ENCODE data around the gene PHF21A.
A peak's percentile ranks its signal among the peaks of the same experiment; 100 is the strongest.

PHF21A gene

GRCh38 chr11:45917623-45918330, 203.5 kb downstream of the PHF21A start, which contains the start of gene PEX16:
Gene PEX16 (minus strand): TSS chr11:45917877. CDS start chr11:45917811, 66 bp downstream.
- CTCF ChIA-PET = no interaction called here
- TF ChIP-seq ELF4 (IDR thresholded peaks at IDR 0.05) (peak; percentile 88), L3MBTL2 (conservative IDR thresholded peaks at IDR 0.05) (no peak; the same call in 1 of the 2 replicates)
- POLR2A ChIA-PET = interaction anchor here (0.9 to 1.4 kb wide), 7 partner anchors 9 to 360 kb away, joined by 3 to 7 read pairs (median 4); no protein-coding TSS in a partner anchor
- peak; percentile 94 for DNase-seq (ENCODE audit: extremely low spot score)

- ChIA-PET POLR2A (interaction anchor here (1.0 to 1.4 kb wide), 3 partner anchors 8 to 16 kb away, joined by 3 to 5 read pairs (median 4); no protein-coding TSS in a partner anchor), CTCF (no interaction called here)
- TF ChIP-seq HDGF (IDR thresholded peaks at IDR 0.05; ENCODE audit: borderline replicate concordance) (no peak), SUZ12 (IDR thresholded peaks at IDR 0.05) (no peak), NFRKB (IDR thresholded peaks at IDR 0.05) (no peak), ZNF384 (IDR thresholded peaks at IDR 0.05) (no peak), ELF4 (IDR thresholded peaks at IDR 0.05) (no peak), TARDBP (IDR thresholded peaks at IDR 0.05) (no peak), FOXM1 (IDR thresholded peaks at IDR 0.05; ENCODE audit: borderline replicate concordance) (no peak), PKNOX1 (IDR thresholded peaks at IDR 0.05) (no peak), LEF1 (IDR thresholded peaks at IDR 0.05; ENCODE audit: borderline replicate concordance) (no peak), FOXA1 (IDR thresholded peaks at IDR 0.05) (no peak), CTBP1 (IDR thresholded peaks at IDR 0.05; ENCODE audit: borderline replicate concordance) (no peak)
These were observed 204.0 kb downstream of the PHF21A start for GRCh38 chr11:45917286-45917622.

GRCh38 chr11:45915446-45915845, 205.8 kb downstream of the PHF21A start:
- DNase-seq (ENCODE audit: extremely low spot score) = no peak
- CTCF ChIA-PET = no interaction called here
- POLR2A ChIA-PET = interaction anchor here (1.2 kb wide), 1 partner anchor 15 kb away, joined by 3 read pairs; no protein-coding TSS in a partner anchor
- no peak for TF ChIP-seq SP1 (IDR thresholded peaks at IDR 0.05)
- TF ChIP-seq ZNF384 (IDR thresholded peaks at IDR 0.05) = no peak
- no peak for TF ChIP-seq FOXA1 (IDR thresholded peaks at IDR 0.05)
- no peak for TF ChIP-seq ARNT (IDR thresholded peaks at IDR 0.05)
- no peak for TF ChIP-seq HDGF (IDR thresholded peaks at IDR 0.05; ENCODE audit: borderline replicate concordance)
- TF ChIP-seq FOXK2 (IDR thresholded peaks at IDR 0.05) = no peak
- no peak for TF ChIP-seq L3MBTL2 (conservative IDR thresholded peaks at IDR 0.05)
- no peak for TF ChIP-seq ELF4 (IDR thresholded peaks at IDR 0.05)
- TF ChIP-seq LEF1 (IDR thresholded peaks at IDR 0.05; ENCODE audit: borderline replicate concordance) = no peak
- no peak for TF ChIP-seq TARDBP (IDR thresholded peaks at IDR 0.05)
- no peak for TF ChIP-seq SUZ12 (IDR thresholded peaks at IDR 0.05)
- TF ChIP-seq BHLHE40 (IDR thresholded peaks at IDR 0.05; ENCODE audit: borderline replicate concordance) = no peak
- no peak for TF ChIP-seq CTBP1 (IDR thresholded peaks at IDR 0.05; ENCODE audit: borderline replicate concordance)
- TF ChIP-seq NFRKB (IDR thresholded peaks at IDR 0.05) = no peak
- no peak for TF ChIP-seq FOXM1 (IDR thresholded peaks at IDR 0.05; ENCODE audit: borderline replicate concordance)
- no peak for TF ChIP-seq PKNOX1 (IDR thresholded peaks at IDR 0.05)

More at GRCh38 chr11:45917286-45917622, 204.0 kb downstream of the PHF21A start:
- DNase-seq (ENCODE audit: extremely low spot score) = no peak

- TF ChIP-seq PKNOX1 (IDR thresholded peaks at IDR 0.05) (no peak), LEF1 (IDR thresholded peaks at IDR 0.05; ENCODE audit: borderline replicate concordance) (no peak)
- DNase-seq (ENCODE audit: extremely low spot score) = no peak
- CTCF ChIA-PET = no interaction called here
- POLR2A ChIA-PET = interaction anchor here (0.9 kb wide), 1 partner anchor 15 kb away, joined by 3 read pairs; no protein-coding TSS in a partner anchor
These were observed 207.2 kb downstream of the PHF21A start for GRCh38 chr11:45913942-45914635.

- DNase-seq (ENCODE audit: extremely low spot score) = no peak
- TF ChIP-seq ARNT (IDR thresholded peaks at IDR 0.05) (no peak), L3MBTL2 (conservative IDR thresholded peaks at IDR 0.05) (no peak), ZNF384 (IDR thresholded peaks at IDR 0.05) (no peak), SUZ12 (IDR thresholded peaks at IDR 0.05) (no peak), HDGF (IDR thresholded peaks at IDR 0.05; ENCODE audit: borderline replicate concordance) (no peak), PKNOX1 (IDR thresholded peaks at IDR 0.05) (no peak), SP1 (IDR thresholded peaks at IDR 0.05) (no peak), FOXM1 (IDR thresholded peaks at IDR 0.05; ENCODE audit: borderline replicate concordance) (no peak), ELF4 (IDR thresholded peaks at IDR 0.05) (no peak), FOXK2 (IDR thresholded peaks at IDR 0.05) (no peak), FOXA1 (IDR thresholded peaks at IDR 0.05) (no peak), TARDBP (IDR thresholded peaks at IDR 0.05) (no peak), LEF1 (IDR thresholded peaks at IDR 0.05; ENCODE audit: borderline replicate concordance) (no peak)
- POLR2A ChIA-PET = interaction anchor here (0.9 kb wide), 1 partner anchor 14 kb away, joined by 3 read pairs; no protein-coding TSS in a partner anchor
- CTCF ChIA-PET = no interaction called here
These were observed 207.7 kb downstream of the PHF21A start for GRCh38 chr11:45913514-45913913.
